Measurements from ENCODE around the gene TCAF1.
"Not testable (repeated sequence)": the region's sequence is repeated elsewhere in the genome, so short reads cannot be mapped to it uniquely, and the experiment has no call there.

TCAF1 gene

DNA sequence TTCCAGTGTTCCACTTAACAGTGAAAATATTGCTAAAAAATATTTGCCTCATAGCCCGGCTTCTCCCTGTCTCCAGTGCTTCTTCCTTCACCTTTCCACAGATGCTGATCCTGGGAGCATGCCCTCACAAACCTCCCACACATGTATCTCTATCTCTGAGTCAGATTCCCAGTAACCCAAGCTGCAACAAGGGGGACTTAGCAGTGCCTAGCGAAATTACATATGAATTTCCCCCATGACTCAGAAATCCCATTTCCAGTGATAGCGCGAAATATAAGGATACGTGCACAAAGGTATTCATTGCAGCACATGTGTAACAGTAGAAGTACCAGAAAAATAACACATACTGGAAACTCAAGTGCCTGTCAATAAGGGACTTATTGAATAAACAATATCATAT is 75.4 kb downstream of the TCAF1 start:
- H3K4me3 Mint-ChIP-seq; H3K27ac Mint-ChIP-seq (ENCODE audit: low read depth); DNase-seq (ENCODE audit: low spot score in 2 of 2); ATAC-seq (replicated peaks; ENCODE audit: extremely low read depth, poor library complexity, severe bottlenecking); H3K27me3 Mint-ChIP-seq; H3K9me3 Mint-ChIP-seq; H3K36me3 Mint-ChIP-seq (ENCODE audit: insufficient read depth); H3K4me1 Mint-ChIP-seq: not testable (repeated sequence)

GRCh38 chr7:143824295-143825135 is 77.5 kb downstream of the TCAF1 start:
- not testable (repeated sequence) for H3K9me3 Mint-ChIP-seq; H3K4me3 Mint-ChIP-seq; H3K27ac Mint-ChIP-seq (ENCODE audit: low read depth); H3K36me3 Mint-ChIP-seq (ENCODE audit: insufficient read depth); H3K4me1 Mint-ChIP-seq; DNase-seq (ENCODE audit: low spot score in 2 of 2); ATAC-seq (replicated peaks; ENCODE audit: extremely low read depth, poor library complexity, severe bottlenecking); H3K27me3 Mint-ChIP-seq

DNA sequence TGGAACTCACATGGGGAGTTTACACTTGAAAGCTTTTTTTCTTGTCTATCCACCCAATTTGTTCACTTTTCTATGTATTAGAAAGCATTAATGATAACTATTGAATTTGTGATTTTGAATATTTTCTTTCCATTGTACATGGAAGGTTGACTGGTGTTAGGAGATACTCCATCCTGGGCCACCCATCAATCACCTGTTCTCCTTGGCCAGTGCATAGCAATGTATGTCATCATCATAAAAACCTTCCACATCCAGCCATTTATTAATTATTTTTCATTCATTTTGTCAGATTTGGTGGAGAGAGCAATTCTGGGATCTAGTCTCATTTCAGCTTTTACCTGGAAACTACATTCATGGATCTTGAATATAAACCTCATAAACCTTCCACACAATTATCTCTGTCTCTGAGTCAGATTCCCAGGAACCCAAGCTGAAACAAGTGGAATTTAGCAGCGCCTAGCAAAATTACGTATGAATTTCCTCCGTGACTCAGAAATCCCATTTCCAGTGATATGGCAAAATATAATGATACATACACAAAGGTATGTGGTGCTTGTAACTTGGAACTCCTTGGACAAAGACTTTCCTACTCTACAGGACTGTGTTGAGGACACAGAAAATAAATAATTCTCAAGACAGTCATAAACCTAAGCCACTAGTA is 78.2 kb downstream of the TCAF1 start:
- H3K4me1 Mint-ChIP-seq; H3K27me3 Mint-ChIP-seq; H3K9me3 Mint-ChIP-seq; H3K36me3 Mint-ChIP-seq (ENCODE audit: insufficient read depth); ATAC-seq (replicated peaks; ENCODE audit: extremely low read depth, poor library complexity, severe bottlenecking); H3K4me3 Mint-ChIP-seq; H3K27ac Mint-ChIP-seq (ENCODE audit: low read depth); DNase-seq (ENCODE audit: low spot score in 2 of 2): not testable (repeated sequence)

GRCh38 chr7:143821392-143822277 is 80.3 kb downstream of the TCAF1 start:
- not testable (repeated sequence) for H3K27me3 Mint-ChIP-seq; H3K27ac Mint-ChIP-seq (ENCODE audit: low read depth); H3K36me3 Mint-ChIP-seq (ENCODE audit: insufficient read depth); H3K4me1 Mint-ChIP-seq; H3K9me3 Mint-ChIP-seq; DNase-seq (ENCODE audit: low spot score in 2 of 2); H3K4me3 Mint-ChIP-seq
- peak; percentile 75 for ATAC-seq (replicated peaks; ENCODE audit: extremely low read depth, poor library complexity, severe bottlenecking)

- not testable (repeated sequence) for H3K4me1 Mint-ChIP-seq; H3K27ac Mint-ChIP-seq (ENCODE audit: low read depth); ATAC-seq (replicated peaks; ENCODE audit: extremely low read depth, poor library complexity, severe bottlenecking); H3K36me3 Mint-ChIP-seq (ENCODE audit: insufficient read depth); H3K4me3 Mint-ChIP-seq; H3K27me3 Mint-ChIP-seq; DNase-seq (ENCODE audit: low spot score in 2 of 2); H3K9me3 Mint-ChIP-seq
These were observed 84.1 kb downstream of the TCAF1 start for GRCh38 chr7:143817873-143818272.

GRCh38 chr7:143816471-143817133 is 85.4 kb downstream of the TCAF1 start:
- H3K9me3 Mint-ChIP-seq; H3K4me1 Mint-ChIP-seq; DNase-seq (ENCODE audit: low spot score in 2 of 2); H3K27me3 Mint-ChIP-seq; H3K36me3 Mint-ChIP-seq (ENCODE audit: insufficient read depth); ATAC-seq (replicated peaks; ENCODE audit: extremely low read depth, poor library complexity, severe bottlenecking); H3K4me3 Mint-ChIP-seq; H3K27ac Mint-ChIP-seq (ENCODE audit: low read depth): not testable (repeated sequence)

DNA sequence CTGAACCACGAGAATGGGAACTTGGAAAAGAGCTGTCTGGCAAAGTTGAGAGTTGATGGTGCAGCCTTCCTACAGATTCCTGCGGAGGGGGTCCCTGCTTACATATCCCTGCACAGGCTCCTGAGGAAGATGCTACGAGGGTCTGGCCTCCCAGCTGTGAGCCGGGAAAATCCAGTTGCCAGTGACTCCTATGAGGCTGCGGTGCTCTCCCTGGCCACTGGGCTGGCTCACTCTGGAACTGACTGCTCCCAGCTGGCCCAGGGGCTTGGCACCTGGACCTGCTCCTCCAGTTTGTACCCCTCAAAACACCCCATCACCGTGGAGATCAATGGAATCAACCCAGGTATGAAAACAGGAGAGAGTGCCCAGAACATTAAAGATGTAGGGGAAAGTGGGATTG is 91.3 kb downstream of the TCAF1 start:
- not testable (repeated sequence) for H3K27ac Mint-ChIP-seq (ENCODE audit: low read depth); H3K4me1 Mint-ChIP-seq; DNase-seq (ENCODE audit: low spot score in 2 of 2); ATAC-seq (replicated peaks; ENCODE audit: extremely low read depth, poor library complexity, severe bottlenecking); H3K36me3 Mint-ChIP-seq (ENCODE audit: insufficient read depth); H3K4me3 Mint-ChIP-seq; H3K9me3 Mint-ChIP-seq; H3K27me3 Mint-ChIP-seq

DNA sequence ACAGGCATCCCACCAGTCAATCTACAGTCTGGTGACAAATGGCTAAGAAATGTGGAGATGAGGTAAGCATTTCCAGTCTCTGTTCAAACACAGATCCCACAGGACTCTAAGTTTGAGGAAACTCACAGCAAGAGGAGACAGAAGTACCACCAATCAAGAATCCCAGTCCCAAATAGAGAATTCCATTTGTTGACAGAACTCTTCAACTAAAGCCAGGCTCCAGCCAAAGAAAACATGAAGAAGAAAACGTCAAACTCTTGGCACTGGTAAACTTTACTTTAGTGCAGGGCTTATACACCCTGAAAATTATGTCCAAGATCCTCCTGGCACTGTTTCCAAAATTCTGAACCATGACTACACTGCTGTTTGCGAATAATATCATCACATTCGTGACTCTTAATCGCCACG is 95.3 kb downstream of the TCAF1 start:
- not testable (repeated sequence) for H3K36me3 Mint-ChIP-seq (ENCODE audit: insufficient read depth); H3K27ac Mint-ChIP-seq (ENCODE audit: low read depth); H3K9me3 Mint-ChIP-seq; H3K4me1 Mint-ChIP-seq; H3K27me3 Mint-ChIP-seq; DNase-seq (ENCODE audit: low spot score in 2 of 2); ATAC-seq (replicated peaks; ENCODE audit: extremely low read depth, poor library complexity, severe bottlenecking); H3K4me3 Mint-ChIP-seq

All from central memory CD8-positive, alpha-beta T cell (primary cell).